Measurements from ENCODE around the gene PITX2. TPM values are rescaled to one million over a fixed set of nuclear protein-coding genes. Genes with fewer than 3 reads are reported as not detected.

Gene PITX2
- polyA plus RNA-seq, 1 of the 3 experiments (the other 2 are of a cell fraction), result not detected

DNA sequence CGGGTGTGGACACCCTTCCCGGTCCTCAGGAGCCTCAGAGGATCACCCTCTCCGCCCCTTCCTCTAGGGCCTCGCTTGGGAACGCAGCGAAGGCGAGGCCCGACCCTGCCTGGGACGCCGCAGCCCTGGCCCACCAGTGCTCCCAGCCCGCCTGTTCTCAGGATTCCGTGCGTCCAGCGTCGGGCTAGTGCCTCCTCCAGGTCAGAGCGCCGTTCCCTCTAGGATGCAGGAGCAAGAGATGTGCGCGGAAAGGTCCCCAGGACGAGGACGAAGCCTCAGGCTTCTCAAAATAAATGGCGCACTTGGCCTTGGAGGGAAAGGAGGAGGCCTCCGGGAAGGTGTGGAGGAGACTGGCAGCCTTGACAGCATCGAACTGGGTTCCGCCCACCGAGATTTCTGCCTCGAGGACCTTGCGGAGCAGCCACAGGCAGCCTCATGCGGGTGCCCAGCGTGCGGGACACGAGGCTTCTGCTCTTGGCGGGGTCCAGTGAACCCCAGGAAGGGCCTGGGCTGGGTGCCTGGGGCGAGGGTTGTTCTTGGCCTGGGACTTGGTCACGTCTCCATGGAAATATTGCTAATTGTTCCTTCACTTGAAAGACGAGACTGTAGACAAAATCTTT, 35.1 kb downstream of the PITX2 start:
- Histone ChIP-seq H3K79me2 (ENCODE audit: insufficient read depth) (no peaks in the 10 kb centered on the region), H3K4me2 (no peak overlapping the region), H3K4me1 (ENCODE audit: control insufficient read depth in 1 of 2, insufficient read depth in 2 of 2, low read depth in 1 of 2, low read length in 1 of 2) (no peaks in the 10 kb centered on the region), H4K20me1 (ENCODE audit: insufficient read depth) (no peaks in the 10 kb centered on the region), H3K9me2 (no peaks in the 10 kb centered on the region), H3K9me3 (no peaks in the 10 kb centered on the region), H2AFZ (ENCODE audit: low read depth) (no peak overlapping the region), H3F3A (replicated peaks; ENCODE audit: insufficient read depth) (no peaks in the 10 kb centered on the region), H3K36me3 (replicated peaks in 1 of 2; ENCODE audit: control insufficient read depth in 1 of 2, insufficient read depth in 2 of 2, low read length in 1 of 2) (no peaks in the 10 kb centered on the region), H3K9ac (no peak overlapping the region), H3K4me3 (ENCODE audit: low read depth in 2 of 2, low read length in 1 of 2) (no peak overlapping the region), H3K27ac (ENCODE audit: low read depth in 2 of 2, low read length in 1 of 2) (no peak overlapping the region), H3K27me3 (ENCODE audit: insufficient read depth) (peaks cover 10% of the 10 kb centered on the region; the same call in 1 of the 2 replicates)
- no peak for DNase-seq
- POLR2A ChIA-PET, result no interaction called here
- CTCF ChIA-PET, result no interaction called here
- TF ChIP-seq TCF12 (IDR thresholded peaks at IDR 0.05), result no peak
- no peak for TF ChIP-seq EP300 (IDR thresholded peaks at IDR 0.05; ENCODE audit: borderline replicate concordance in 1 of 2, low read depth in 1 of 2, low read length in 1 of 2)
- TF ChIP-seq SIN3A (IDR thresholded peaks at IDR 0.05; ENCODE audit: borderline replicate concordance, low read depth, low read length), result no peak
- no peak for TF ChIP-seq TEAD4 (IDR thresholded peaks at IDR 0.05; ENCODE audit: borderline replicate concordance, insufficient read depth)
- TF ChIP-seq USF2 (IDR thresholded peaks at IDR 0.05; ENCODE audit: borderline replicate concordance, low read depth, low read length), result no peak
- no peak for TF ChIP-seq RXRA (IDR thresholded peaks at IDR 0.05; ENCODE audit: borderline replicate concordance, low read depth)
- no peak for TF ChIP-seq RCOR1 (IDR thresholded peaks at IDR 0.05; ENCODE audit: low read length)
- TF ChIP-seq, protein P1, sequence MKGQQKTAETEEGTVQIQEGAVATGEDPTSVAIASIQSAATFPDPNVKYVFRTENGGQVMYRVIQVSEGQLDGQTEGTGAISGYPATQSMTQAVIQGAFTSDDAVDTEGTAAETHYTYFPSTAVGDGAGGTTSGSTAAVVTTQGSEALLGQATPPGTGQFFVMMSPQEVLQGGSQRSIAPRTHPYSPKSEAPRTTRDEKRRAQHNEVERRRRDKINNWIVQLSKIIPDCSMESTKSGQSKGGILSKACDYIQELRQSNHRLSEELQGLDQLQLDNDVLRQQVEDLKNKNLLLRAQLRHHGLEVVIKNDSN (IDR thresholded peaks at IDR 0.05; ENCODE audit: borderline replicate concordance, low read depth), result no peak
- no peak for TF ChIP-seq RAD21 (IDR thresholded peaks at IDR 0.05; ENCODE audit: low read length)
- TF ChIP-seq NRF1 (IDR thresholded peaks at IDR 0.05; ENCODE audit: low read depth, low read length), result no peak
- no peak for TF ChIP-seq RFX5 (IDR thresholded peaks at IDR 0.05; ENCODE audit: low read length)
- TF ChIP-seq POLR2AphosphoS5 (IDR thresholded peaks at IDR 0.05; ENCODE audit: low read depth, low read length), result no peak
- TF ChIP-seq MEF2A (IDR thresholded peaks at IDR 0.05; ENCODE audit: borderline replicate concordance, low read depth), result no peak
- no peak for TF ChIP-seq FOXJ3 (CRISPR knock-in tag; IDR thresholded peaks at IDR 0.05)
- no peak for TF ChIP-seq REST (IDR thresholded peaks at IDR 0.05; ENCODE audit: low read depth, low read length)
- TF ChIP-seq PBX3 (IDR thresholded peaks at IDR 0.05), result no peak
- TF ChIP-seq JUND (IDR thresholded peaks at IDR 0.05), result no peak
- no peak for TF ChIP-seq EZH2phosphoT487 (IDR thresholded peaks at IDR 0.05; ENCODE audit: borderline replicate concordance, low read depth)
- TF ChIP-seq YY1 (IDR thresholded peaks at IDR 0.05; ENCODE audit: low read depth), result no peak
- TF ChIP-seq CHD2 (IDR thresholded peaks at IDR 0.05; ENCODE audit: low read length, partially characterized antibody), result no peak
- 26% methylated on average over 26 of the region's 36 CpGs for WGBS (ENCODE audit: low lambda C conversion rate)
